GM21576 (cell line): Measurements from ENCODE around the gene PITPNM1.
"Not testable (repeated sequence)": the region's sequence is repeated elsewhere in the genome, so short reads cannot be mapped to it uniquely, and the experiment has no call there.

Experiments
- ATAC-seq: cut with Tn5 transposase; IDR thresholded peaks from one replicate; pipeline ENCODE4 v1.9.1; 2021; ENCODE audit warnings: mild to moderate bottlenecking, moderate library complexity; ENCODE audit not compliant: unreplicated experiment

PITPNM1 gene

DNA sequence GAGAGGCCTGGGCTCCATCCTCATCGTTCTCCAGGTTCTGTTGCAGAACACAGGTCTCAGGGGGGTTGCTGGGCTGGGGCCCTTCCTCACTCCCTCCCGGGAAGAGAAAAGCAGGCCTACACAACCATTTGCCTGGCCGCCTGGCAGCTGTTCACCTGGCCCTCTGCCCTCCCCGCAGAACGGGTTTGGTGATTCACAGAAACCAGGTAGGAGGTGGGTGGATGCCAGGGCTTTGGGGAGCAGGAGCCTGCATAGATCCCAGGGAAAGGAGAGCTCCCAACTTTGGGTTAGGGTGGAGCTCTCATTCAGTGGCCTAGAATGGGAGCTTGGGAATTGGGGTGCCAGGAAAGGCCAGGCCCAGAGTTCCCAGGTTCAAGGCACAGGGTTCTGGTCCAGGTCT is 37.1 kb downstream of the PITPNM1 start:
- ATAC-seq: no peak

DNA sequence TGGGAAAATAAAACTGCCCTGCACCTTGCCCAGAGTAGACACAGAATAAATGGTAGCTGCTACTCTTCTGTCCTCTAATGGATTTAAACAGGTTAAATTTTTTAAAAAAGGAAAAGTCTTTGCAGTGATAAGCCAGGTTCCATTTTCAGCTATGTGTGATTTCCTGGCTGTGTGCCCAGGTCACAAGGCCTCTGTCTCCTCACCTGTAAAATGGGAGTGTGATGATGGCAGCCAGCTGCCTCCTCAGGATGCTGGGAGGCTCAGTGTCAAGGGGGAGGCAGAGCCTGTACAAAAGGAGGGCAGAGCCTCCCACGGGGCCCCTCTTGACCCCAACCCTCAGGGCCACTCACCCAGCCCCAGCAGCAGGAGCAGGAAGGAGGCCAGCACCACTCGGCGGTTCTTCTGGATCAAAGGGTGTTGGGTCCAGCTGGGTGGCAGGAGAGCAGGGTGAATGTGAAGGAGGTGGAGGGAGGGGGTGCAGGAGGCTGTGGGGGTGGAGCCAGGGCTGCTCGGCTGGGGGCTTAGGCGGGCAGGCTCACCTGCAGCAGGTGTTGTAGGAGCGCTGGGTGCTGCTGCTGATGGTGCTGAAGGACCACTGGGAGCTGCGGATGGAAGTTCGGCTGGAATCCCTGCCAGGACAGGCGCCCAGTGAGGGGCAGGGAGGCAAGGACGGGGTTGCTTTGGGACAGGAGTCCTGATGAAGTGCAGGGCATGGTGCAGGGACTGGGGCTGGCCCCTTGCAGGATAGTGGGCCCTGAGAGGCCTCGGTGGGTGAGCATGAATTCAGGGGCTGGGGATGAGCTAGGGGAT is 38.0 kb downstream of the PITPNM1 start:
- ATAC-seq: no peak

DNA sequence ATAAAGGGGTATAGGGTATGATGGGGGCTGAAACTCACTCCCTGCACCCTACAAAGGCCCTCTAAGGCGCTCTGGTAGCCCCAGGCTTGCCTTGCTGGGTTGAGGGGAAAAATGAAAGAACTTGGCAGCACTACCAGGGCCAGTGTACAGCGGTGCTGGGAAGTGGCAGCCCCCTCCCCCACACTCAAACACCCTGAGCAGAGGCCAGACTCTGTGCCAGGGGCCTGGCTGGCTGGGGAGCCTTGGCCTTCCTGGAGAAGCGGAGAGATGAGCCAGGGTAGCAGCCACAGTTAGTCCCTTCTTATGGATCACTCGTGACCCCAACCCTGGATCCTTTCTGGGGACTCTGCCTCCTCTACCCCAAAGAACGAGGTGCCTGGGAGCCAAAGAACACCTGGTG is 38.8 kb downstream of the PITPNM1 start:
- no peak for ATAC-seq

DNA sequence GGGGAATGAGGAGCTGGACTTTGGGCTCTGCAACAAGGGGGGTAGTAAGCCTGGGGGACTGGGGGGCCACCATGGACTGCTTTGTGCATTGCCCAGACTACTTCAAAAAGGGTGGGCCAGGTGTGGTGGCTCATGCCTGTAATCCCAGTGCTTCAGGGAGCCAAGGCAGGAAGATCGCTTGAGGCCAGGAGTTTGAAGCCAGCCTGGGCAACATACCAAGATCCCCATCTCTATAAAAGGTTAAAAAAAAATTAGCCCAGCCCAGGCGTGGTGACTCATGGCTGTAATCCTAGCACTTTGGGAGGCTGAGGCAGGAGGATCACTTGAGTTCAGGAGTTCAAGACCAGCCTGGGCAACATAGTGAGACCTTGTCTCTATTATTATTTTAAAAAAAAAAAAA is 39.6 kb downstream of the PITPNM1 start:
- ATAC-seq: not testable (repeated sequence)

DNA sequence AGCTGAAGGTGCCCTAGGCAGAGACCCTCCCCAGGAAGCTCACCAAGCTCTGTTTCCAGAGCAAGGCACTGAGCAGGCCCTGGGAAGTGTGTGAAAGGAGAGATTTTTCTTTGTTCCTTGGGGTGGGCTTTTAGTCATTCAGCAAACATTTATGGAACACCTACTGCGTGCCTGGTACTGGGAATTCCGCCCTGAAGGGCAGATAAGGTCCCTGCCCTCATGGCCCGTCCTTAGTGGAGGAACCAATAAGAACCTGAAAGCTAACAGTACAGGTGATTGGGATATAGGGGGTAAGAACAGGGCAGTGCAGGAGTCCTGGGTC is 40.0 kb downstream of the PITPNM1 start:
- ATAC-seq: no peak

DNA sequence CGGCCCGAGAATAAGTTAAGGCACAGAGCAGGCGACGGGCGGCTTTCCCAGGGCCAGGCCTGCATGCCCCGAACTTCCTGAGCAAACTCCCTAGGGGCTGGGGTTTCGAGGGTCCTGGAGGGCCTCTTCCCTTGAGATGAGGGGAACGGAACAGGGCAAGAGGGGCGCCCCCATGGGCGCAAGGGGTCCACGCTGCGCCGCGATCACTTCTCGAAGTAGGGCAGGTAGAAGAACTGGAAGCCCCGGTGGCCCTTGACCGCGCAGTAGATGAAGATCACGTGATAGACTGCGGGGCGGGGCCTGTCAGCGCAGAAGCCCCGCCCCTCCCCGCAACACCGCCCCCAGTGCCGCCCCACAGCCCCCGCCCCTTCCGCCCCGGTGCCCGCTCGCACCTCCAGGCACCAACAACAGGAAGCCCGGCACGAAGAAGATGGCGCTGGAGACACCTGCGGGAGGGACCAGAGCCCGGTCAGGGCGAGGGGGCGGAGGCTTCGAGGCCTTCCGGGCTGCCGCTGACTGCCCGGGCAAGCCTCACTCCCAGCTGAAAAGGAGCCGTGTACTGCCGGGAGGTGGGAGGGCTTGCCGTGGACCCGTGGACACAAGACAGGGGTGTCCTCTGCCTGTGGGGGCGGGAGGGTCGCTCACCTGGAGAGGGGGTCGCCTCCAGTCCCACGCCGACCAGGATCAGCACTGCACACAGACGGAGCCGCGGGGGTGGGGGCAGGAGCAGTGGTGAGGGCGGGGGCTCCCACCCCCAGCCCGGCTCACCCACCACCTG is 40.6 kb downstream of the PITPNM1 start:
- no peak for ATAC-seq

DNA sequence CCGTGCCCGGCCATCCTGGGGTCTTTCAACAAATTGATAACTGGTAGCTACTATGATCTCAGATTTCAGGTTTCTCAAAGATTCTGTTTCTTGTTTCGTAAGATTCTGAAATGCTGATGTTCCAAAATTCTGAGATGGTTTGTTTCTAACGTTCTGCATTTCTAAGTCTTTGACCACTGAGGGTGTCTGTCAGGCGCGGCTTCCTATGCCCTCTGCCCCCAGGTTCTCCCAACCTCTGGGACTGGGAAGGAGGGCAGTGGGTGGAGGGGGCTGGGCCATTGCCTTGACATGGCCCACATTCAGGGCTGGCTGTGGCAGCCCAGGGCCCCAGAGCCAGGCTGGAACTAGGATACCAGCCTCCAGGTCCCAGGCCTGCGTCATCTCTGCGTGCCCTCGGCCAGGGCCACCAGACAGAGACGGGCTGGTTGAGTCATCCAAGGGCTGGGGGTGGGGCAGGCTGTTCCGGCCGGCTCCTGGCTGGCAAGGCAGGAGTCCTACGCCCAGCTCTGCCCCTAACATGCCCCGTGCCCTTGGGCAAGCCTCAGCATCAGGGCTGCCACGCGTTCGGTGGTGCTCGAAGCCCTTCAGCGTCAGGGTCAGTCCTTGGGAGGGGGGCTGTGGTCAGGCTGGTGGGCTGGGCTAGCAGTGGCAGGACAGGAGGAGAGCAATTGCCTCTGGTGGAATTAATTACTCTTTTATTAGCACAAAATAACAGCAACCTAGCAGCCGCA is 41.3 kb downstream of the PITPNM1 start:
- ATAC-seq: no peak

DNA sequence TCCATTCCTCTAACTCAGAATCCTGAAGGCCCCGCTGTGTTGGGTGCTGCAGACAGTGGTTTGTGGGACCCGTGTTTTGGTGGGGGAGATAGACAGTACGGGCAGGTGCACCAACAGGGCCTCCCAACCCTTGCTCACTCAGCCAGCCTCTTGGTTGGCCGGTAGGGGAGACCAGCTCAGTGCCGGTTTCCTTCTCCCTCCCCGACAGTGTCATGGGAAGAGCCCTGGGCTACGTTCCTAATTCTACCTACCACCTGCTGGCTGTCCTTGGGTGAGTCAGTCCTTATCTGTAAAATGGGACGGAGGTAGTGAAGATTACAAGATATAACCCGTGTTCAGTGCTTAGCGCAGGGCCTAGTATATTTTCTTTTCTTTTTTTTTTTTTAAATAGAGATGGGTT is 42.0 kb downstream of the PITPNM1 start:
- ATAC-seq: no peak

DNA sequence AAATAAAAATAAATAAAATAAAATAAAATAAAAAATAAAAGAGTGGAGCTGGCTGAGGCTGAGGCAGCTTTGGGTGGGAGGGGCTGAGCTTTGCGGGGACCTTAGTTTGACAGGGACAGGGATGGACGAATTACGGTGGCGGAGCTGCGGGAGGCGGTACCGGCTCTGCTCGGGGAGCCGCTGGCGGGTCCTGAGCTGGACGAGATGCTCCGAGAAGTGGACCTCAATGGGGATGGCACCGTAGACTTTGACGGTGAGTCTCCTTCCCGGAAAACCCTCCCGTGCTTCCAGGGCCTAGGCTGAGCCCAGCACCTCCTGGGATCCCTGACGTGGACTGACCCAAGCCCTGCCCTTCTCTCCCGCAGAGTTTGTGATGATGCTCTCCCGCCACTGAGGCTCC is 46.9 kb downstream of the PITPNM1 start:
- no peak for ATAC-seq

DNA sequence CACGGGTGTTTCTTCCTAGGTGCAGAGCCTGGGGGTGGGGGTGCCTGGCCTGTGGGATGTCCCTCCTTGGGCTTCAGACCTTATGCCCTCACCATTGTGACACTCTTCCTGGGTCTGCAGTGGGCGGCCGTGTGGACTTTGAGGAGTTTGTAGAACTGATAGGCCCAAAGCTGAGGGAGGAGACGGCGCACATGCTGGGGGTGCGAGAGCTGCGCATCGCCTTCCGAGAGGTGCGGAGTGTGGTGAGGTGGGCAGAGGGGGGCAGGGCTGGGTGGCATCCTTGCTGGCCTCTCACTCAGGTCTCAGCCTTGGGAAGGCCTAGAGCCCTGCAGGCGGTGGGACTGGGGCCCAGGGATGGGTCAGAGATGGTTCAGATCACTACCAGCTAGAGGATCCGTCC is 47.7 kb downstream of the PITPNM1 start:
- ATAC-seq: no peak

DNA sequence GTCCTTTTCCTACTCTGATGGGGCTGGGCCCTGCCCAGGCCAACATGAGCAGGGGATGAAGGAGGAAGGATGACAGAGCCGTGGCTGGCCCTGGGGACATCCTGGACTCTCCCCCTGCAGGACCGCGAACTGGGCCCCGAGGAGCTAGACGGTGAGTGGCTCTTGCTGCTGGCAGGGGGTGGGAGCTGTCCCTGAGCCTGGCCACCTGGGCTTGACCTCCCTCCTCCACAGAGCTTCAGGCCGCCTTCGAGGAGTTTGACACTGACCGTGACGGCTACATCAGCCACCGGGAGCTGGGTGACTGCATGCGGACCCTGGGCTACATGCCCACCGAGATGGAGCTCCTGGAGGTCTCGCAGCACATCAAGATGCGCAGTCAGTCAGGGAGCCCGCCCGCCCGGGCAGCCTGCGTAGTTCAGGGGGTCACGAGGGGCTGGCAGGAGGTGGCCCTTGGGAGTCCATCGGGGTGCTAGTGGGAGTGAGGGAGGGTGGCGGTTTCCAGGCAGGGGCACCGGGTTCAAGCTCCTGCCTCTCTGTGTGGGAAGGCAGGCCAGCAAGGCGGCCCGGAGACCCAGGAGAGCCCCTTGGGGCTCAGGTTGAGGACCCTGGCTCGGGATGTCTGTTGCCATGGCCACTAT is 49.0 kb downstream of the PITPNM1 start:
- ATAC-seq: no peak

DNA sequence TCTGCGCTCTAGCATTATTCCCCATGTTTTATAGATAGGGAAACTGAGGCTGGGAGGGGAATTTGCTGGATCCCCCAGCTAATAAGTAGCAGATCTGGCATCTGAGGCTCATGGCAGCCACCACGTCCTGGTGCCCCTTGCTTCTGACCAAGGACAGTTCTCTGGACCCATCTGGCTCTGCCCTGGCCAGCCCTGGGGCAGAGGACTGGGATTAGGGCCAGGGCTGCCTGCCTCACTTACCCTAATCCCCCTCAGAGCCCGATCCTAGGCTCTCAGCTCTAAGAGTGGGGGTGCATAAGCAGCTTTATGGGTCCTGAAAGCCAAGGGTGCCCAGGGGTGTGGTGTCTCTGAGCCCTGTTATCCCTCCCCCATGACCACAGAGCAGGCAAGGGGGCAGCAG is 50.1 kb downstream of the PITPNM1 start, which contains the start of gene CABP4:
Gene CABP4, plus strand, starts transcription at position 301 of the 400 bp plus-strand sequence. Its CDS starts 70 bp downstream, at position 371.
- ATAC-seq: no peak

DNA sequence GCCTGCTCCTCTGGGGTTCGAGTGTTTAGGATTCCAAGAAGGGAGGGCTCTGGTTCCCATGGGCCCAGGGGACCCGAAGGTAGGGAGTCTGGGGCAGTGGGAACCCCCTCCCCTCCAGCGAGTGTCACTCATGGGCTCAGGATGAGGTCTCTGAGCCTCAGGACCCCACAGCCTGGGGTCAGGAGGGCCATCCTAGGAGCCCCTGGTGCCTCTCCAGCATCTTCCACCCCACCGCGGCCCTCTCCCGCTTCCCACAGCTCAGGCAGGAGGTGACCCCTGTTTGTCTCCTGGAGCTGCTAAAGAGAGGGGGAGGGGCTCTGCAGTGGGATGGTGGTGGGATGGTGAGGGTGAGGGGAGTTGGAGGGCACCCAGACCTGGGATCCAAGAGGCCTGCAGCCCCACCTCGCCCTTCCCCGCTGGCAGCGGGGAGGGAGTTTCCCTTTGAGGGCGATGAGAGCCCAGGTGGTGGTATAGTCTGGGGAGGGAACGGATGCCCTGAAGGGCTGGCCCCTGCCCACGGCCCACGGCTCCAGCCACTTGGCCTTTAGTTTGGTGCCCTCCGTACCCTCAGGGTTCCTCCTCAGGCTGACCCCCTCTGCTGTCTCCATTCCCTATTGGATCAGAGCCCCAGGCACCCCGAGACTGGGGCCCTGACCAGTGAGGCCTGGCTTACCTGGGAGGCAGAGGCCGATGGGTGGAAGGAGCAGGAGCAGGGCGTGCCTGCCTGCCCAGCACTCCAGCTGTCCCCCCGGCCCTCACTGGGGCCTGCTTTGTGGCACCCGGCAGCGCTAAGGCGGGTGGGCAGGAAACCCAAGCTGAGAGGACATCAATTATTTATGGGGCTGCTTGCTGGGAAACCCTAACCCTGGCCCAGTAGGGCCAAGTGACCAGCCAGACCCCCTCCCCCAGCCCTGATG is 51.1 kb downstream of the PITPNM1 start:
- ATAC-seq: no peak

DNA sequence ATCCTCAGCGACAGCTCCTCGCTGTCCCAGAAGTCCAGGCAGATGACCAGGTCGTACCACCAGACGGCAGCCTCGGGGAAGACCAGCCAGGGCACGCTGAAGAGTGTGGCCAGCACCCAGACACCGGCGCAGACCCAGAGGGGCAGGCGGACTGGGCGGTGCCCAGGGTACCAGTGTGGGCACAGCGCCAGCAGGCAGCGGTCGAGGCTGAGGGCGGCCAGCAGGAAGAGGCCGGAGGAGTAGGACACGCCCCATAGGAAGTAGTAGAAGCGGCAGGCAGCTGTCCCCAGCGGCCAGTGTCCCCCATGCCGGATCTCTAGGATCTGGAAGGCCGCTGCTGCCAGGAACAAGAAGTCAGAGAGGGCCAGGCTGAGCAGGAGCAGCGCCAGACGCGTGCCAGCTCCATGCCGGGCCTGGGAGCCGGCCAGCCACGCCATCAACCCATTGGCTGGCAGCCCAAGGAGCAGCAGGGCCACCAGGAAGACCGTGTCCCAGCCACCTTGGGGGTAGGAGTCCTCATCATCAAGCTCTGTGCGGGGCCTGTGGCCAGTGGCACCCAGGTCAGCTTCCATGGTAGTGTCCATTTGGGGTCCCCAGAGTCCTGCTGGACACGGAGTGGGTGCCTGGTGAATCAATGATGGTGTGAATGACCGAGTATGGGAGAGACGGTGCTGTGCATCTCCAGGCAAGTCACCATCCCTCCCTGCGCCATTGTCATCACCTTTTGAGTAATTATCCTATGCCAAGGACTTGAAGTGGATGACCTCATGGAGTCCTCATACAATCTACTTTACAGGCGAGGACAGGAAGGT is 52.8 kb downstream of the PITPNM1 start, which contains the start of gene GPR152:
Gene GPR152, minus strand, starts transcription at position 589 of the 812 bp plus-strand sequence. Its CDS starts 5 bp downstream, at position 584.
- ATAC-seq: no peak

DNA sequence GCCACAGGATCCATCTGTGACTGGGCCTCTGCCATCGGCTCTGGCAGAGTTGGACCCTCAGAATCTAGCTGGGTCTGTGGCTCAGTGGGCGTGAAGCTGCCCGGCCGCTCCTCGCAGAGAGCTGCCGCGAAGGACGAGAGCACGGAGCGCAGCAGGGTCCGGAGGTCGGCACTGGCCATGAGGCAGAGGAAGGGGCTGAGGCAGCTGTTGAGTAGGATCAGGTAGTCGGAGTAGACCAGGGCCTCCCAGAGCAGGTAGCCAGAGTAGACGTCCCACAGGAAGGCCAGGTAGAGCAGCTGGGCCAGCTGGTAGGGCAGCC is 53.5 kb downstream of the PITPNM1 start:
- ATAC-seq: no peak

DNA sequence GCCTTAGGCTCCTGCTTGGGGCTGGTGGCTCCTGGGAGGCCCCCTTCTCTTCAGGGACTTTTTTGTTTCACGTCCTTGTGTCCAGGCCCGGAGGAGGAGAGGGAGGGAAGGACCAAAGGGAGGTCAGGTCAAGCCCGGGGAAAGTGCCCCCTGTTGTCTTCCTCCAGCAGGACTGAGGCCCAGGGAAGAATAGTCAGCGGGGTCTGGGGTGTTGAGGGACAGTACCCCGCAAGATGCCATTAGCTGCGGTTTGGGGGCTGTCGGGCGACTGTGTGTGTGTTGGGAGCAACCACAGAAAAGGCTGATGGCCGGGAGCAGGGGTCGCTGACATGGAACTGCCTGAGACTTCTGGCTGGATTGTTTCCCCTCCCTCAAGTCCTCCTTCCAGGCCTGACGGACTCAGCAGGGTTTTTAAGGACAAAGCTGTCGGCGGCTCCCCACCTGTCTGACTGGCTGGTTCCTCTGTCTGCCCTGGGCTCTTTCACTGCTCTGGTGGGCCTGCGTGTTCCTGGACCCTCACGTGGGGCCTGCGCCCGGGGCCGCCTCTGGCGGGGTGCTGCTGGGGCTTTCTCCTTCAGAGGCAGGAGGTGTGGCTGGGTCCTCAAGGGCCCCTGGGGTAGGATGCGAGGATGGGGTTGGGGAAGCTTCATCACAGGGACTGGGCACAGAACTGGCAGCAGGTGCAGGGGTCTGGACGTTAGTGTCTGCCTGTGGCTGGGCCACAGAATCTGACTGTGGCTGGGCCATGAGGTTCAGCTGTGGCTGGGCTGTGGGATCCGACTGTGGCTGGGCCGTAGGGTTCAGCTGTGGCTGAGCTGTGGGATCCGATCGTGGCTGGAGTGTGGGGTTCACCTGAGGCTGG is 54.1 kb downstream of the PITPNM1 start:
- ATAC-seq: no peak

DNA sequence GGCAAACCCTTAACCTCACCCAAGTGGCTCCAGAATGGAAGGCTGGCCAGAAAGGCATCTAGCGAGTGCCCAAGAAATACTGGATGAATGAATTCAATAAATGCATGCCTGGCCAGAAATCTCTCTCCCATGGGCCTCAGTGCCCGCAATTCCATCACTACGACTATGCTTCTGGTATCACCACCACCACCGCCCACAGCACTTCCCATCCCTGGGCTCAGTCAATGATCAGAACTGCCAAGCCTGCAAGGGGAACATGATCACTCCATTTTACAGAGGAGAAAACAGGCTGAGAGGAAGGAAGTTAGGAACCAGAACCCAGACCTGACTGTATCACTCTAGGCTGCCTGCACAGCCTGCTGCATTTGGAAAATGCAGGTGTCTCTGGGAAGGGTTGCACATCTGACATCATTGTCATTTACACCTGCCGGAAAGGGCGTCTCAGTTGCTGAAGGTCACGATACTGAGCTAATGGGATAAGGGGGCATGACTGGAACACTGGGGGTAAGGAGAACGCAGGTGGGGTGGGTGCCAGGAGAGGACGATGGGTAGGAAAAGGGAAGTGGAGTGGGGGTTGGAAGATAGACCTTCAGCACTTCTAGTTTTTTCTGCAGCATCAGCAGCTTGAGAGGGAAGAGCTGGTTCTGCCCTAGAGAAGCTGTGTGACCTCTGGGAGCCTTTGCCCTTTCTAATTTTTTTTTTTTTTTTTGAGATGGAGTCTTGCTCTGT is 55.9 kb downstream of the PITPNM1 start:
- no peak for ATAC-seq

DNA sequence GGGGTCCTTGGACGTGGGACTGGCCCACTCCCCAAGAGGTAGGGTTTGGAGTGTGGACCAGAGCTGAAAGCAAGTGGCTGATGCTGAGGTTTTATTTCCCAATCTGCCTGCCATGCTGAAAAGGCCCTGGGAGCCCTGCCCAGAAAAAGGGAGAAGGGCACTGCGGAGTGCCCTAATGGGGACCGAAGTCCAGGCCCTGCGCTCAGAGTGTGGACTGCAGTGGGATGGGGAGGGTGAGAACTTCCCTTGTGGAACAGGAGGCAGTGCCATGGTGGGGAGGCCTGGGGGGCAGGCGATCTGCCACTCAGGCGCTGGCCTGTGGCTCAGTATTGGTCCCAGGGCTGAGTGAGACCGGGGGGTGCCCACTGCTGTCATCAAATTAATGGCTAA is 56.9 kb downstream of the PITPNM1 start:
- no peak for ATAC-seq
